Thyroid gland (tissue), 4 donors: Measurements from ENCODE around the gene RAP1GAP2. TPM values are rescaled to one million over a fixed set of nuclear protein-coding genes. Genes with fewer than 3 reads are reported as not detected.

Experiments used
- DNase-seq, 2 donors: peaks; one replicate each; pipeline ENCODE4 v3.0.0-alpha.2; 2019
- H3K27ac ChIP-seq, 3 donors: fragments of 200-600 bp; sonication (generic); 1 replicate in 2 of 3; 2 replicates in 1 of 3; pipeline ENCODE4 v1.5.1; 2016 to 2019; ENCODE audit warnings: mild to moderate bottlenecking in 1 of 3, moderate library complexity in 1 of 3
- H3K27me3 ChIP-seq: fragments of 200-600 bp; sonication (generic); one replicate; pipeline ENCODE4 v1.5.1; 2019
- H3K36me3 ChIP-seq, 2 donors: fragments of 200-600 bp; sonication (generic); one replicate each; pipeline ENCODE4 v1.5.1; 2016 to 2019
- H3K4me1 ChIP-seq, 2 donors: fragments of 200-600 bp; sonication (generic); one replicate each; pipeline ENCODE4 v1.5.1; 2017 to 2019
- H3K4me3 ChIP-seq, 3 donors: fragments of 200-600 bp; sonication (generic); replicated peaks in 1 of 3; 1 replicate in 2 of 3; 2 replicates in 1 of 3; pipeline ENCODE4 v1.5.1; 2016; ENCODE audit warnings: mild to moderate bottlenecking in 1 of 3
- H3K9me3 ChIP-seq: fragments of 200-600 bp; sonication (generic); one replicate; pipeline ENCODE4 v1.5.1; 2017
- POLR2A ChIP-seq, 2 donors: fragments of 450-650 bp; IDR thresholded peaks; one replicate each; pipeline ENCODE4 v1.6.1; 2017; ENCODE audit warnings: antibody characterized with exemption in 2 of 2, mild to moderate bottlenecking in 2 of 2, moderate library complexity in 1 of 2
- WGBS, 2 donors: methylation state at CpG; one replicate each; pipeline ENCODE4 v1.1.5; 2017; 5-methylcytosine and 5-hydroxymethylcytosine counted together
- intact Hi-C: fragments of 100-400 bp; cut with DNase I; formaldehyde crosslinking; loops from one replicate; pipeline ENCODE4 v1.15.1; 2023
- total RNA-seq, 4 donors: library from RNA; depleted of rRNA; stranded (reverse); fragments of >200 nt; gene quantifications; one replicate each; pipeline ENCODE4 v1.2.3, GENCODE V29; 2016
- TF ChIP-seq, protein P1 (sequence below), 6 experiments: fragments of 200-600 bp in 3 of 6; fragments of 450-650 bp in 3 of 6; sonication (generic) in 3 of 6; IDR thresholded peaks; one replicate each; pipeline ENCODE4 v1.5.1; 2016 to 2019; ENCODE audit warnings: antibody characterized with exemption in 6 of 6, mild to moderate bottlenecking in 2 of 6, inconsistent platforms in 1 of 6, moderate library complexity in 1 of 6

RAP1GAP2 gene
- total RNA-seq, 4 donors from 2014 or later = 5.9 to 8.4 (median 6.8) TPM

DNA sequence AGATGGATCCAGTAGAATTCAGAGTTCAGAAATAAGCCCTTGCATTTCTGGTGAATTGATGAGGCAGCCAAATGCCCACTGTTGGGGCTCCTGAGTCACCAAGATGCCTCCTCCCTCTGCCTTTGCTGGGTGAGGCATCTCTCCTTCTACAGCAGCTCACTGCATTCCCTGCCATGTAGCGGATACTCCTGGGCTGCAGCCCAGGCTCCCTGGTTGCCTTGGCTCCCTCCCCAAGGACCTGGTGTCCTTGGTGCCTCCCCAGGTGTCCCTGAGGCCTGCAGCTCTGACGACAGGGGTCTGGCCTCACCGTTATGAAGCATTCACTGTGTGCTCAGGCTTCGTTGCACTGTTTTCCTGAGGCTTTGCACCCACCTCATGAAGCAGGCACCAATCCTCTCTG, 7.7 kb downstream of the RAP1GAP2 start:
- no peak overlapping the region for H3K27ac ChIP-seq
- no peak for TF ChIP-seq POLR2A (IDR thresholded peaks at IDR 0.05)
- TF ChIP-seq, protein P1, sequence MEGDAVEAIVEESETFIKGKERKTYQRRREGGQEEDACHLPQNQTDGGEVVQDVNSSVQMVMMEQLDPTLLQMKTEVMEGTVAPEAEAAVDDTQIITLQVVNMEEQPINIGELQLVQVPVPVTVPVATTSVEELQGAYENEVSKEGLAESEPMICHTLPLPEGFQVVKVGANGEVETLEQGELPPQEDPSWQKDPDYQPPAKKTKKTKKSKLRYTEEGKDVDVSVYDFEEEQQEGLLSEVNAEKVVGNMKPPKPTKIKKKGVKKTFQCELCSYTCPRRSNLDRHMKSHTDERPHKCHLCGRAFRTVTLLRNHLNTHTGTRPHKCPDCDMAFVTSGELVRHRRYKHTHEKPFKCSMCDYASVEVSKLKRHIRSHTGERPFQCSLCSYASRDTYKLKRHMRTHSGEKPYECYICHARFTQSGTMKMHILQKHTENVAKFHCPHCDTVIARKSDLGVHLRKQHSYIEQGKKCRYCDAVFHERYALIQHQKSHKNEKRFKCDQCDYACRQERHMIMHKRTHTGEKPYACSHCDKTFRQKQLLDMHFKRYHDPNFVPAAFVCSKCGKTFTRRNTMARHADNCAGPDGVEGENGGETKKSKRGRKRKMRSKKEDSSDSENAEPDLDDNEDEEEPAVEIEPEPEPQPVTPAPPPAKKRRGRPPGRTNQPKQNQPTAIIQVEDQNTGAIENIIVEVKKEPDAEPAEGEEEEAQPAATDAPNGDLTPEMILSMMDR (IDR thresholded peaks at IDR 0.05) = no peak
- no peak overlapping the region for H3K4me3 ChIP-seq
- H3K27me3 ChIP-seq = no peaks in the 10 kb centered on the region
- DNase-seq = no peak
- WGBS, 2 donors = 70 to 79% methylated on average over 3 to 4 of the region's 4 CpGs
- intact Hi-C loops = no loop called here
- no peaks in the 10 kb centered on the region for H3K36me3 ChIP-seq
- H3K9me3 ChIP-seq = no peaks in the 10 kb centered on the region
- no peaks in the 10 kb centered on the region for H3K4me1 ChIP-seq

DNA sequence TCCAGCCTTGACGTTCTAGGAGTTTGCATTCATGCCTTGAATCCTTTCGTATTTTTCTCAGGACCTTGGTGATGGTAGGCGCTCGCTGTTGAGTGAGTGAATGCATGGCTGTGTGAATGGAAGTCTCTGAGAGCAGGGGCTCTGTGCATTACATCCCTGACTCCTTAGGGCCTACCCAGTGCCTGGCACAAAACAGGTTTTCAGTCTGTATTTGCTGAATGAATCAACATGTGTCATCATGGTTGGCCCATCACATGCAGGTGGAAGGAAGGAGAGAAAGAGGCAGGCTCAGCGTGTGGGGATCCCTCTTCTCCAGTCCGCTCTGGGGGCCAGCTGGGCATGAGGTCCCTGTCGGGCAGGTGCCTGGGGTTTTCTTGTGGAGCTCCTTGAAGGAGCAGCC, 8.7 kb downstream of the RAP1GAP2 start:
- 87 to 92% methylated on average over 7 of the region's 7 CpGs for WGBS, 2 donors
- H3K9me3 ChIP-seq = no peaks in the 10 kb centered on the region
- intact Hi-C loops = no loop called here
- H3K4me3 ChIP-seq = no peak overlapping the region
- no peaks in the 10 kb centered on the region for H3K27me3 ChIP-seq
- H3K4me1 ChIP-seq = no peaks in the 10 kb centered on the region
- DNase-seq = no peak
- TF ChIP-seq, protein P1 (IDR thresholded peaks at IDR 0.05) = no peak
- no peak for TF ChIP-seq POLR2A (IDR thresholded peaks at IDR 0.05)
- H3K36me3 ChIP-seq = no peaks in the 10 kb centered on the region
- H3K27ac ChIP-seq = no peak overlapping the region

DNA sequence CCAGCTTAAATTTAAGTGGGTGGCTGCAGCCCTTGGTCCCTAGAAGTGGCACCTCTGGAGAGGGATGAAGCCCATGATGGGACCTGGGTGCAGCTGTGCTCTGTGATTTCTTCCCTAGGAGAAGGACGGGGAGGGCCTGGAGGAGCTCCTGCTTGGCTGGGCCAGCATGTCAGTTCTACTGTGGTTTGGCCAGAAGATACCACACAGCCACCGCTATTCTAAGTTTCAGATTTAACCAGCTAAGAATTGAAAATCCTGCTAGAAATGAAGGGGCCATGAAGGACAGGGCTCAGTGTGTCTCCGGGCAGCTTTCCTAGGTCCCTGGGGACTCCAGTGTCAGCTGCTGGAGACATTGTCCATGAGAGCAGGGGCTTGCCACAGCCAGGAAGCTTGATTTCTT, 9.7 kb downstream of the RAP1GAP2 start:
- no peak for DNase-seq
- TF ChIP-seq POLR2A (IDR thresholded peaks at IDR 0.05) = no peak
- TF ChIP-seq, protein P1 (IDR thresholded peaks at IDR 0.05) = no peak
- no peaks in the 10 kb centered on the region for H3K27me3 ChIP-seq
- H3K4me3 ChIP-seq = no peak overlapping the region
- no peaks in the 10 kb centered on the region for H3K4me1 ChIP-seq
- 74% methylated on average over 3 of the region's 3 CpGs for WGBS, 2 donors
- intact Hi-C loops = no loop called here
- no peaks in the 10 kb centered on the region for H3K9me3 ChIP-seq
- H3K27ac ChIP-seq = no peak overlapping the region
- no peaks in the 10 kb centered on the region for H3K36me3 ChIP-seq

DNA sequence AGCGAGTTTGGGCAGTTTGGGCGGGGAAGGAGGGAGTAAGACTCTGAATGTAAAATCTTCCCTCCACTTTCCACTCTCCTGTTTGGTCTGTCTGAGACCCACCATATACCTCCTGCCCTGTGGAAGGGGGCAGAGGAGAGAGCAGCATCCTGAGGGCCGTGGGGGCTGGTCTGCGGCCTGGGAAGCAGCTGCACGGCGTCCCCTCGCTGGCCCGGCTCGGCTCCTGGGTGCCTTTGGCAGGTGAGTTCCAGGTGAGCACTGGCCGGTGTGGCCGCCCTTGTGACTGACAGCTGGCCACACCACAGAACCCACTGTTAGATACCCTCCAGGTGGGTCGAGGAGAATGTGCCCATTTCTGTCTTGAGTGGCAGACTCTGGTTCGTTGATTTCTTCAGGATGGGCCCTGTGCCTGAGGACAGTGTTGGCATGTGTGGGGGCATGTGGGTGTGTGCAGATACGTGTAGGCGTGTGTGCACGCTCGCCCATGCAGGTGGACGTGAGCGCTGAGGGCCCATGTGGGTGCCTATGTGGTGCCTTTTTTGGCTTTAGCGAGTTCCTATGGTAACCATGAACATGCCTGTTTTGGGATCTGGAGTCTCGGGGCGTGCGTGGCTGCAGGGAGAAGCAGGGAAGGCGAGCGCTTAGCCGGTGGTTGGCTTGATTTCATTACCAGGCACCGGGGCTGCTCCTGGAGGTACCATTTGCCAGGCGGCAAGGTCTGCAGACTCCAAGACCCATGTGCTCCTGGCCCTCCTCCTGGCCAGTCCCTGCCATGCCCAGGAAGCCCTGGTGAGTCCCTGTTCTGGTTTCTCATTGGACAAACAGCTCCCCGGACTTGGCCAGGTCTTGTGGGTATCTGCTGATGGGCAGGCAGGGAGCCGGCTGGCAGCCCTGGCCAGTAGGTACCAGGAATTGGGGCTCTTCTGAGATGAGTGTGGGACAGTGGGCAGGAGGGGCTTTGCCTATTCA, 12.4 kb downstream of the RAP1GAP2 start:
- DNase-seq = no peak
- Histone ChIP-seq H3K27ac (no peak overlapping the region), H3K4me1 (no peaks in the 10 kb centered on the region), H3K36me3 (no peaks in the 10 kb centered on the region), H3K4me3 (no peak overlapping the region), H3K9me3 (no peaks in the 10 kb centered on the region), H3K27me3 (no peaks in the 10 kb centered on the region)
- TF ChIP-seq, protein P1 (IDR thresholded peaks at IDR 0.05) = no peak
- WGBS, 2 donors = 83 to 91% methylated on average over 24 of the region's 30 CpGs
- intact Hi-C loops = no loop called here

DNA sequence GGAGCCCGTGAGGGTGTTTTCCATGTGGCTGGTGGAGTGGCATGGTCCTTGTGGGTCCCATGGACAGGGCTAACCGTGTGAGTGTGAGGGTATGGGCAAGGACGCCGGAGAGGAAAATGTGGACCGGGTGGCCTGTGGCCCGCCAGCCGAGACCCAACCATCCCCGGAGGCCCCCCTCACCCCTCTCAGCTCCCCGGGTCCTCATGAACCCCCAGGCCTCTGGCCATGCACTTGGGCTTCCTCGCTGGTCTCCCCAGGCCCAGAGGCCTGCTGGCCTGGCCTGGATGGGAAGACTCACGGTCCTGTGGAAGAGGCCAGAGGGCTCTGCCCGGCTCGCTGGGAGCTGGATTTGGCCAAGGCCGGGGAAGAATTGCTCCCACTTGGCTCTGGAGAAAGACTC, 13.1 kb downstream of the RAP1GAP2 start:
- TF ChIP-seq, protein P1 (IDR thresholded peaks at IDR 0.05) = no peak
- no peak for TF ChIP-seq POLR2A (IDR thresholded peaks at IDR 0.05)
- no peaks in the 10 kb centered on the region for H3K27me3 ChIP-seq
- intact Hi-C loops = no loop called here
- no peaks in the 10 kb centered on the region for H3K4me1 ChIP-seq
- no peaks in the 10 kb centered on the region for H3K36me3 ChIP-seq
- DNase-seq = no peak
- no peaks in the 10 kb centered on the region for H3K9me3 ChIP-seq
- H3K4me3 ChIP-seq = no peak overlapping the region
- 67 to 82% methylated on average over 1 to 5 of the region's 14 CpGs for WGBS, 2 donors
- H3K27ac ChIP-seq = no peak overlapping the region
